Keratinocyte (primary cell): Measurements from ENCODE around the gene GM2A. TPM values are rescaled to one million over a fixed set of nuclear protein-coding genes. Genes with fewer than 3 reads are reported as not detected.
"Not testable (repeated sequence)": the region's sequence is repeated elsewhere in the genome, so short reads cannot be mapped to it uniquely, and the experiment has no call there.

ENCODE experiments used
- DNase-seq: peaks from one replicate; pipeline ENCODE4 v3.0.0-alpha.2; 2011; ENCODE audit warnings: low read depth, missing footprints, low spot score
- FAIRE-seq: peaks from 2 replicates; lab custom pipeline; 2011; peaks lifted over from hg19 to GRCh38; lab: Jason Lieb, UNC
- H2AFZ ChIP-seq: 2 replicates; pipeline ENCODE4 v1.6.0; 2012; ENCODE audit warnings: low read length, control low read depth, inconsistent platforms; ENCODE audit not compliant: control insufficient read depth
- H3K27ac ChIP-seq: 2 replicates; pipeline ENCODE4 v1.5.1; 2011; ENCODE audit warnings: low read length; ENCODE audit not compliant: control insufficient read depth, insufficient read depth
- H3K27me3 ChIP-seq: 3 replicates; pipeline ENCODE4 v1.6.0; 2011; ENCODE audit warnings: low read length; ENCODE audit not compliant: control insufficient read depth, insufficient read depth; ENCODE audit errors: extremely low read depth
- H3K36me3 ChIP-seq, 2 experiments: 2 replicates in 1 of 2; 3 replicates in 1 of 2; pipeline ENCODE4 v1.5.1; 2011; ENCODE audit warnings: low read length in 2 of 2, mild to moderate bottlenecking in 1 of 2; ENCODE audit not compliant: control insufficient read depth in 2 of 2, insufficient read depth in 2 of 2; ENCODE audit errors: extremely low read depth in 1 of 2
- H3K4me1 ChIP-seq: 3 replicates; pipeline ENCODE4 v1.5.1; 2011; ENCODE audit warnings: low read length; ENCODE audit not compliant: control insufficient read depth, insufficient read depth; ENCODE audit errors: extremely low read depth
- H3K4me2 ChIP-seq: 3 replicates; pipeline ENCODE4 v1.6.0; 2011; ENCODE audit warnings: low read depth, low read length; ENCODE audit not compliant: control insufficient read depth, insufficient read depth; ENCODE audit errors: extremely low read depth
- H3K4me3 ChIP-seq, 3 experiments: fragments of 200-600 bp in 1 of 3; sonication (generic) in 1 of 3; 2 replicates in 2 of 3; 3 replicates in 1 of 3; pipeline ENCODE4 v1.5.1; 2011 to 2016; ENCODE audit warnings: low read length in 3 of 3, mild to moderate bottlenecking in 3 of 3, control low read depth in 2 of 3, inconsistent platforms in 1 of 3, low read depth in 1 of 3, mixed read lengths in 1 of 3, mixed run types in 1 of 3, moderate library complexity in 1 of 3; ENCODE audit not compliant: control insufficient read depth in 2 of 3, insufficient read depth in 2 of 3; ENCODE audit errors: extremely low read depth in 1 of 3
- H3K79me2 ChIP-seq: 2 replicates; pipeline ENCODE4 v1.6.0; 2012; ENCODE audit warnings: low read length; ENCODE audit not compliant: control insufficient read depth, insufficient read depth
- H3K9ac ChIP-seq: 3 replicates; pipeline ENCODE4 v1.6.0; 2011; ENCODE audit warnings: low read length; ENCODE audit not compliant: control insufficient read depth, insufficient read depth; ENCODE audit errors: extremely low read depth
- H3K9me1 ChIP-seq: 3 replicates; pipeline ENCODE4 v1.6.0; 2011; ENCODE audit warnings: low read length; ENCODE audit not compliant: control insufficient read depth, insufficient read depth; ENCODE audit errors: extremely low read depth
- H3K9me3 ChIP-seq: 2 replicates; pipeline ENCODE4 v1.5.1; 2012; ENCODE audit warnings: low read depth, low read length; ENCODE audit not compliant: control insufficient read depth
- H4K20me1 ChIP-seq: 3 replicates; pipeline ENCODE4 v1.6.0; 2011; ENCODE audit warnings: low read length; ENCODE audit not compliant: control insufficient read depth, insufficient read depth; ENCODE audit errors: extremely low read depth
- EZH2 ChIP-seq: IDR thresholded peaks from one replicate; pipeline ENCODE4 v1.6.1; 2012; ENCODE audit warnings: inconsistent platforms, mild to moderate bottlenecking, low read length, moderate library complexity
- dilution Hi-C: fragments of 300-500 bp; cut with MboI; formaldehyde crosslinking; loops from one replicate; pipeline ENCODE4 v1.7.0; 2020; ENCODE audit warnings: low sequenced_read_pairs; ENCODE audit not compliant: extremely low pct_ligation_motif_present
- polyA plus RNA-seq, 5 experiments: library from polyadenylated mRNA; depleted of rRNA in 3 of 5; stranded (reverse) in 3 of 5; stranded (forward) in 1 of 5; unstranded in 1 of 5; fragments of >200 nt; gene quantifications; 1 replicate in 1 of 5; 2 replicates in 3 of 5; 3 replicates in 1 of 5; pipeline versions ENCODE4 v1.2.1 to v1.2.3, GENCODE V29; 2011 to 2012; ENCODE audit warnings: missing spikeins in 2 of 5, low read depth in 1 of 5, low replicate concordance in 1 of 5
- TF ChIP-seq, protein P1 (sequence below), 3 experiments: IDR thresholded peaks in 1 of 3; conservative IDR thresholded peaks in 1 of 3; optimal IDR thresholded peaks in 1 of 3; 2 replicates in 2 of 3; 3 replicates in 1 of 3; pipeline versions ENCODE3 to v1.5.1; 2011; ENCODE audit warnings: low read length in 3 of 3, mild to moderate bottlenecking in 3 of 3, moderate library complexity in 2 of 3, control low read depth in 1 of 3, inconsistent platforms in 1 of 3; ENCODE audit not compliant: insufficient read depth in 2 of 3; ENCODE audit errors: extremely low read depth in 1 of 3

GM2A gene
- polyA plus RNA-seq, 1 donor (not counting 4 experiments of a cell fraction or from before 2014, with no cell fraction given) = 117 TPM

GRCh38 chr5:151234476-151235238 lies 18.3 kb upstream of the GM2A start:
- Histone ChIP-seq H3K9me1 (no peaks in the 10 kb centered on the region), H3K79me2 (no peaks in the 10 kb centered on the region), H3K9ac (no peak overlapping the region), H3K27ac (no peak overlapping the region), H3K9me3 (no peaks in the 10 kb centered on the region), H3K4me1 (no peaks in the 10 kb centered on the region), H3K36me3 (no peaks in the 10 kb centered on the region), H3K4me2 (no peak overlapping the region), H3K27me3 (peaks cover 9% of the 10 kb centered on the region), H4K20me1 (no peaks in the 10 kb centered on the region), H3K4me3 (no peak overlapping the region), H2AFZ (no peak overlapping the region)
- FAIRE-seq (no peak), DNase-seq (no peak)
- dilution Hi-C loops = no loop called here
- TF ChIP-seq EZH2 = no peak
- TF ChIP-seq, protein P1, sequence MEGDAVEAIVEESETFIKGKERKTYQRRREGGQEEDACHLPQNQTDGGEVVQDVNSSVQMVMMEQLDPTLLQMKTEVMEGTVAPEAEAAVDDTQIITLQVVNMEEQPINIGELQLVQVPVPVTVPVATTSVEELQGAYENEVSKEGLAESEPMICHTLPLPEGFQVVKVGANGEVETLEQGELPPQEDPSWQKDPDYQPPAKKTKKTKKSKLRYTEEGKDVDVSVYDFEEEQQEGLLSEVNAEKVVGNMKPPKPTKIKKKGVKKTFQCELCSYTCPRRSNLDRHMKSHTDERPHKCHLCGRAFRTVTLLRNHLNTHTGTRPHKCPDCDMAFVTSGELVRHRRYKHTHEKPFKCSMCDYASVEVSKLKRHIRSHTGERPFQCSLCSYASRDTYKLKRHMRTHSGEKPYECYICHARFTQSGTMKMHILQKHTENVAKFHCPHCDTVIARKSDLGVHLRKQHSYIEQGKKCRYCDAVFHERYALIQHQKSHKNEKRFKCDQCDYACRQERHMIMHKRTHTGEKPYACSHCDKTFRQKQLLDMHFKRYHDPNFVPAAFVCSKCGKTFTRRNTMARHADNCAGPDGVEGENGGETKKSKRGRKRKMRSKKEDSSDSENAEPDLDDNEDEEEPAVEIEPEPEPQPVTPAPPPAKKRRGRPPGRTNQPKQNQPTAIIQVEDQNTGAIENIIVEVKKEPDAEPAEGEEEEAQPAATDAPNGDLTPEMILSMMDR (optimal IDR thresholded peaks at IDR 0.05 in 1 of 3, IDR thresholded peaks at IDR 0.05 in 1 of 3, conservative IDR thresholded peaks at IDR 0.05 in 1 of 3; ENCODE audit: extremely low read depth in 1 of 3, insufficient read depth in 2 of 3, low read length in 3 of 3) = no peak

GRCh38 chr5:151235239-151235571 lies 17.8 kb upstream of the GM2A start:
- H3K9ac ChIP-seq, H3K9me1 ChIP-seq, H3K27me3 ChIP-seq, H3K27ac ChIP-seq, H2AFZ ChIP-seq, H3K79me2 ChIP-seq, H3K4me2 ChIP-seq, H3K4me3 ChIP-seq, DNase-seq, H3K4me1 ChIP-seq, H3K9me3 ChIP-seq, FAIRE-seq, H4K20me1 ChIP-seq, H3K36me3 ChIP-seq, dilution Hi-C loops: not testable (repeated sequence)

DNA sequence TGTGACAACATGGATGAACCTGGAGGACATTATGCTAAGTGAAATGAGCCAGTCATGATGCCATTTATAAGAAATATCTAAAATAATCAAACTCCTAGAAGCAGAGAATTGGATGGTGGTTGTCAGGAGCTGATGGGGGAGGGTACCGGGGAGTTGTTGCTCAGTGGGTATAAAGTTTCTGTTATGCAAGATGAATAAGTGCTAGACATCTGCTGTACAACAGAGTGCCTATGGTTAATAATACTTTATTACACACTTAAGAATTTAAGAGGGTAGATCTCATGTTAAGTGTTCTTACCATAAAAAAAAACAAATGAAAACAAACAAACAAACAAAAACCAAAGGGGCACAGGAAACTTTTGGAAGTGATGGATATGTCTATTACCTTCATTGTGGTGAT lies 16.1 kb upstream of the GM2A start:
- no peak overlapping the region for H3K27ac ChIP-seq
- DNase-seq (no peak), FAIRE-seq (no peak)
- H2AFZ ChIP-seq = no peak overlapping the region
- H3K9me3 ChIP-seq = no peaks in the 10 kb centered on the region
- no peaks in the 10 kb centered on the region for H3K9me1 ChIP-seq
- no peaks in the 10 kb centered on the region for H4K20me1 ChIP-seq
- H3K27me3 ChIP-seq = peaks cover 9% of the 10 kb centered on the region
- no peaks in the 10 kb centered on the region for H3K36me3 ChIP-seq
- dilution Hi-C loops = no loop called here
- TF ChIP-seq EZH2 = no peak
- TF ChIP-seq, protein P1 (optimal IDR thresholded peaks at IDR 0.05 in 1 of 3, IDR thresholded peaks at IDR 0.05 in 1 of 3, conservative IDR thresholded peaks at IDR 0.05 in 1 of 3; ENCODE audit: extremely low read depth in 1 of 3, insufficient read depth in 2 of 3, low read length in 3 of 3) = no peak
- no peaks in the 10 kb centered on the region for H3K4me1 ChIP-seq
- H3K4me3 ChIP-seq = no peak overlapping the region
- no peak overlapping the region for H3K9ac ChIP-seq
- H3K79me2 ChIP-seq = no peaks in the 10 kb centered on the region
- no peak overlapping the region for H3K4me2 ChIP-seq
